ENCODE measurements around the gene PCSK9.

PCSK9 gene

GRCh38 chr1:55079651-55080050 lies 40.3 kb downstream of the PCSK9 start:
- no peak for DNase-seq (ENCODE audit: low read depth)

GRCh38 chr1:55081188-55081904 lies 42.0 kb downstream of the PCSK9 start:
- no peak for TF ChIP-seq CTCF (conservative IDR thresholded peaks at IDR 0.05; ENCODE audit: low read depth, low read length)
- H3K4me3 ChIP-seq (ENCODE audit: low read length), result no peak overlapping the region
- peak; percentile 7 for DNase-seq (ENCODE audit: low read depth)

More at GRCh38 chr1:55079651-55080050, 40.3 kb downstream of the PCSK9 start:
- no peak overlapping the region for H3K4me3 ChIP-seq (ENCODE audit: low read length)
- no peak for TF ChIP-seq CTCF (conservative IDR thresholded peaks at IDR 0.05; ENCODE audit: low read depth, low read length)

- DNase-seq (ENCODE audit: low read depth), result no peak
- H3K4me3 ChIP-seq (ENCODE audit: low read length), result no peak overlapping the region
- TF ChIP-seq CTCF (conservative IDR thresholded peaks at IDR 0.05; ENCODE audit: low read depth, low read length), result no peak
These were observed 42.6 kb downstream of the PCSK9 start for GRCh38 chr1:55081905-55082296.

GRCh38 chr1:55084257-55084656 lies 44.9 kb downstream of the PCSK9 start:
- no peak overlapping the region for H3K4me3 ChIP-seq (ENCODE audit: low read length)
- TF ChIP-seq CTCF (conservative IDR thresholded peaks at IDR 0.05; ENCODE audit: low read depth, low read length), result no peak
- no peak for DNase-seq (ENCODE audit: low read depth)

GRCh38 chr1:55087439-55087838 lies 48.1 kb downstream of the PCSK9 start:
- no peak for TF ChIP-seq CTCF (conservative IDR thresholded peaks at IDR 0.05; ENCODE audit: low read depth, low read length)

GRCh38 chr1:55088413-55088812 lies 49.1 kb downstream of the PCSK9 start:
- H3K4me3 ChIP-seq (ENCODE audit: low read length), result no peak overlapping the region
- no peak for DNase-seq (ENCODE audit: low read depth)
- no peak for TF ChIP-seq CTCF (conservative IDR thresholded peaks at IDR 0.05; ENCODE audit: low read depth, low read length)

More at GRCh38 chr1:55087439-55087838, 48.1 kb downstream of the PCSK9 start:
- no peak overlapping the region for H3K4me3 ChIP-seq (ENCODE audit: low read length)
- DNase-seq (ENCODE audit: low read depth), result no peak

GRCh38 chr1:55089683-55090082 lies 50.3 kb downstream of the PCSK9 start:
- no peak for TF ChIP-seq CTCF (conservative IDR thresholded peaks at IDR 0.05; ENCODE audit: low read depth, low read length)
- H3K4me3 ChIP-seq (ENCODE audit: low read length), result no peak overlapping the region
- DNase-seq (ENCODE audit: low read depth), result no peak

Measured in retinal pigment epithelial cell (primary cell).